Keratinocyte (primary cell): ENCODE measurements around the gene B3GALT4. TPM values are rescaled to one million over a fixed set of nuclear protein-coding genes. Genes with fewer than 3 reads are reported as not detected.

Source experiments
- DNase-seq: peaks from one replicate; pipeline ENCODE4 v3.0.0-alpha.2; 2011; ENCODE audit warnings: low read depth, missing footprints, low spot score
- FAIRE-seq: peaks from 2 replicates; lab custom pipeline; 2011; peaks lifted over from hg19 to GRCh38; lab: Jason Lieb, UNC
- H2AFZ ChIP-seq: 2 replicates; pipeline ENCODE4 v1.6.0; 2012; ENCODE audit warnings: low read length, control low read depth, inconsistent platforms; ENCODE audit not compliant: control insufficient read depth
- H3K27ac ChIP-seq: 2 replicates; pipeline ENCODE4 v1.5.1; 2011; ENCODE audit warnings: low read length; ENCODE audit not compliant: control insufficient read depth, insufficient read depth
- H3K27me3 ChIP-seq: 3 replicates; pipeline ENCODE4 v1.6.0; 2011; ENCODE audit warnings: low read length; ENCODE audit not compliant: control insufficient read depth, insufficient read depth; ENCODE audit errors: extremely low read depth
- H3K36me3 ChIP-seq, 2 experiments: 2 replicates in 1 of 2; 3 replicates in 1 of 2; pipeline ENCODE4 v1.5.1; 2011; ENCODE audit warnings: low read length in 2 of 2, mild to moderate bottlenecking in 1 of 2; ENCODE audit not compliant: control insufficient read depth in 2 of 2, insufficient read depth in 2 of 2; ENCODE audit errors: extremely low read depth in 1 of 2
- H3K4me1 ChIP-seq: 3 replicates; pipeline ENCODE4 v1.5.1; 2011; ENCODE audit warnings: low read length; ENCODE audit not compliant: control insufficient read depth, insufficient read depth; ENCODE audit errors: extremely low read depth
- H3K4me2 ChIP-seq: 3 replicates; pipeline ENCODE4 v1.6.0; 2011; ENCODE audit warnings: low read depth, low read length; ENCODE audit not compliant: control insufficient read depth, insufficient read depth; ENCODE audit errors: extremely low read depth
- H3K4me3 ChIP-seq, 3 experiments: fragments of 200-600 bp in 1 of 3; sonication (generic) in 1 of 3; 2 replicates in 2 of 3; 3 replicates in 1 of 3; pipeline ENCODE4 v1.5.1; 2011 to 2016; ENCODE audit warnings: low read length in 3 of 3, mild to moderate bottlenecking in 3 of 3, control low read depth in 2 of 3, inconsistent platforms in 1 of 3, low read depth in 1 of 3, mixed read lengths in 1 of 3, mixed run types in 1 of 3, moderate library complexity in 1 of 3; ENCODE audit not compliant: control insufficient read depth in 2 of 3, insufficient read depth in 2 of 3; ENCODE audit errors: extremely low read depth in 1 of 3
- H3K79me2 ChIP-seq: 2 replicates; pipeline ENCODE4 v1.6.0; 2012; ENCODE audit warnings: low read length; ENCODE audit not compliant: control insufficient read depth, insufficient read depth
- H3K9ac ChIP-seq: 3 replicates; pipeline ENCODE4 v1.6.0; 2011; ENCODE audit warnings: low read length; ENCODE audit not compliant: control insufficient read depth, insufficient read depth; ENCODE audit errors: extremely low read depth
- H3K9me1 ChIP-seq: 3 replicates; pipeline ENCODE4 v1.6.0; 2011; ENCODE audit warnings: low read length; ENCODE audit not compliant: control insufficient read depth, insufficient read depth; ENCODE audit errors: extremely low read depth
- H3K9me3 ChIP-seq: 2 replicates; pipeline ENCODE4 v1.5.1; 2012; ENCODE audit warnings: low read depth, low read length; ENCODE audit not compliant: control insufficient read depth
- H4K20me1 ChIP-seq: 3 replicates; pipeline ENCODE4 v1.6.0; 2011; ENCODE audit warnings: low read length; ENCODE audit not compliant: control insufficient read depth, insufficient read depth; ENCODE audit errors: extremely low read depth
- EZH2 ChIP-seq: IDR thresholded peaks from one replicate; pipeline ENCODE4 v1.6.1; 2012; ENCODE audit warnings: inconsistent platforms, mild to moderate bottlenecking, low read length, moderate library complexity
- dilution Hi-C: fragments of 300-500 bp; cut with MboI; formaldehyde crosslinking; loops from one replicate; pipeline ENCODE4 v1.7.0; 2020; ENCODE audit warnings: low sequenced_read_pairs; ENCODE audit not compliant: extremely low pct_ligation_motif_present
- polyA plus RNA-seq, 5 experiments: library from polyadenylated mRNA; depleted of rRNA in 3 of 5; stranded (reverse) in 3 of 5; stranded (forward) in 1 of 5; unstranded in 1 of 5; fragments of >200 nt; gene quantifications; 1 replicate in 1 of 5; 2 replicates in 3 of 5; 3 replicates in 1 of 5; pipeline versions ENCODE4 v1.2.1 to v1.2.3, GENCODE V29; 2011 to 2012; ENCODE audit warnings: missing spikeins in 2 of 5, low read depth in 1 of 5, low replicate concordance in 1 of 5
- TF ChIP-seq, protein P1 (sequence below), 3 experiments: IDR thresholded peaks in 1 of 3; conservative IDR thresholded peaks in 1 of 3; optimal IDR thresholded peaks in 1 of 3; 2 replicates in 2 of 3; 3 replicates in 1 of 3; pipeline versions ENCODE3 to v1.5.1; 2011; ENCODE audit warnings: low read length in 3 of 3, mild to moderate bottlenecking in 3 of 3, moderate library complexity in 2 of 3, control low read depth in 1 of 3, inconsistent platforms in 1 of 3; ENCODE audit not compliant: insufficient read depth in 2 of 3; ENCODE audit errors: extremely low read depth in 1 of 3

B3GALT4 gene
- polyA plus RNA-seq, 1 donor (not counting 4 experiments of a cell fraction or from before 2014, with no cell fraction given): 0.31 TPM

DNA sequence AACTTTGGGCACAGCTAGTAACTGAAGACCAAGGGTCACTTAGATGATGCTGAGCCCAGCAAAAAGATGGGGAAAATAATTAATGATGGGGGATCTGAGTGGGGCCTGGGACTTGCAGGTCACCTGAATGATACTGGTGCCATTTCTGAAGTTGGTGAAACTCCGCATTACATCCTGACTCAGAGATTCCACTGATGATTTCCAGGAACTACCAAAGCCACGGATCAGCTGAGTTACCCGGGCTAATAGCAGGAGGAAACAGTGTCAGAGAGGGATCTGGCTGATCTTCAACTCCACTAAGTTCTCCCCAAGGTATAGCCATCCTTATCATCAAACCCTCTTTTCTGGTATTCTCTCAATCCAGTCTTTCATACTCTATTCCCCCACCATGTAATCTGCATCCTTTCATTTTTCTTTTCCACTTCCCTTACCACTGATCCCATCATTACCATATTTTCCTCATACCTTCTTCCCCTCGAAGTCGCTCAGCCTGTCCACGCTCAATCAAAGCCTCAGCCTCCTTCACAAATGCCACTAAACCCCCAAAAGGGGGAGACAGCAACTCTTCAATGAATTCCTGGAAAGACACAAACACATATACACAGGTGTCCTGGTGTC, 25.4 kb upstream of the B3GALT4 start:
- Histone ChIP-seq H3K27me3 (no peaks in the 10 kb centered on the region), H3K4me1 (peaks cover 36% of the 10 kb centered on the region), H3K4me2 (no peak overlapping the region), H3K9ac (no peak overlapping the region), H4K20me1 (no peaks in the 10 kb centered on the region), H2AFZ (no peak overlapping the region), H3K4me3 (no peak overlapping the region), H3K9me3 (no peaks in the 10 kb centered on the region), H3K9me1 (no peaks in the 10 kb centered on the region), H3K27ac (no peak overlapping the region), H3K79me2 (no peaks in the 10 kb centered on the region), H3K36me3 (peaks cover 0 to 14% of the 10 kb centered on the region in 2 experiments)
- DNase-seq: no peak
- TF ChIP-seq, protein P1, sequence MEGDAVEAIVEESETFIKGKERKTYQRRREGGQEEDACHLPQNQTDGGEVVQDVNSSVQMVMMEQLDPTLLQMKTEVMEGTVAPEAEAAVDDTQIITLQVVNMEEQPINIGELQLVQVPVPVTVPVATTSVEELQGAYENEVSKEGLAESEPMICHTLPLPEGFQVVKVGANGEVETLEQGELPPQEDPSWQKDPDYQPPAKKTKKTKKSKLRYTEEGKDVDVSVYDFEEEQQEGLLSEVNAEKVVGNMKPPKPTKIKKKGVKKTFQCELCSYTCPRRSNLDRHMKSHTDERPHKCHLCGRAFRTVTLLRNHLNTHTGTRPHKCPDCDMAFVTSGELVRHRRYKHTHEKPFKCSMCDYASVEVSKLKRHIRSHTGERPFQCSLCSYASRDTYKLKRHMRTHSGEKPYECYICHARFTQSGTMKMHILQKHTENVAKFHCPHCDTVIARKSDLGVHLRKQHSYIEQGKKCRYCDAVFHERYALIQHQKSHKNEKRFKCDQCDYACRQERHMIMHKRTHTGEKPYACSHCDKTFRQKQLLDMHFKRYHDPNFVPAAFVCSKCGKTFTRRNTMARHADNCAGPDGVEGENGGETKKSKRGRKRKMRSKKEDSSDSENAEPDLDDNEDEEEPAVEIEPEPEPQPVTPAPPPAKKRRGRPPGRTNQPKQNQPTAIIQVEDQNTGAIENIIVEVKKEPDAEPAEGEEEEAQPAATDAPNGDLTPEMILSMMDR (optimal IDR thresholded peaks at IDR 0.05 in 1 of 3, IDR thresholded peaks at IDR 0.05 in 1 of 3, conservative IDR thresholded peaks at IDR 0.05 in 1 of 3; ENCODE audit: extremely low read depth in 1 of 3, insufficient read depth in 2 of 3, low read length in 3 of 3): no peak
- no peak for TF ChIP-seq EZH2
- FAIRE-seq: no peak
- dilution Hi-C loops: no loop called here

DNA sequence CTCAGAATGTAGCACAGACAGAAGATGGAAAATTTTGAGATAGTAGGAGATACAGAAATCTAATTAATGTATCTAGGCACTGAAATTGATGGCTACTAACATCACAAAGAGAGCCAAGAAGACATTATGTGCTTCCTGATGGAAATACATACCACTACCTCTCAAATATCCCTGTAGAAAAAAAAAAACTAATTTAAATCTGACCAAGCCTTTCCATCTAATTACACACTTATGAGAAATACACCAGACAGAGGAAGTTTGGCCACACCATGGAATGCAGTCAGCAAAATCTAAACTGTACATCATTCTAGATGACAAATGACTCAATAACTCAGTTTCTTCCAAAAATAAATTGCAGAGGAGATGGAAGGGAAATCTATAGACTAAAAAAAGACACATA, 24.2 kb upstream of the B3GALT4 start:
- no peaks in the 10 kb centered on the region for H3K27me3 ChIP-seq
- FAIRE-seq (no peak), DNase-seq (no peak)
- H3K4me3 ChIP-seq: no peak overlapping the region
- H2AFZ ChIP-seq: no peak overlapping the region
- no peaks in the 10 kb centered on the region for H3K79me2 ChIP-seq
- H3K4me2 ChIP-seq: no peak overlapping the region
- H3K9me1 ChIP-seq: no peaks in the 10 kb centered on the region
- H3K27ac ChIP-seq: no peak overlapping the region
- H3K36me3 ChIP-seq: peaks cover 0 to 14% of the 10 kb centered on the region in 2 experiments
- H3K4me1 ChIP-seq: peaks cover 35% of the 10 kb centered on the region
- dilution Hi-C loops: no loop called here
- no peak overlapping the region for H3K9ac ChIP-seq
- TF ChIP-seq, protein P1 (optimal IDR thresholded peaks at IDR 0.05 in 1 of 3, IDR thresholded peaks at IDR 0.05 in 1 of 3, conservative IDR thresholded peaks at IDR 0.05 in 1 of 3; ENCODE audit: extremely low read depth in 1 of 3, insufficient read depth in 2 of 3, low read length in 3 of 3): no peak
- no peak for TF ChIP-seq EZH2
- H4K20me1 ChIP-seq: no peaks in the 10 kb centered on the region
- no peaks in the 10 kb centered on the region for H3K9me3 ChIP-seq
